Fibroblast of skin of right quadriceps (primary cell): ENCODE results near the gene CHRNB2.

ENCODE experiments used
- DNase-seq: peaks from one replicate; pipeline ENCODE4 v3.0.0-alpha.2; 2013

Gene CHRNB2

GRCh38 chr1:154553056-154554030, 14.2 kb upstream of the CHRNB2 start:
- DNase-seq, result no peak

GRCh38 chr1:154556422-154556821, 11.2 kb upstream of the CHRNB2 start:
- peak; percentile 13 for DNase-seq

GRCh38 chr1:154557248-154557938, 10.2 kb upstream of the CHRNB2 start:
- DNase-seq, result no peak

- DNase-seq, result no peak
Observed at GRCh38 chr1:154557939-154558719, 9.4 kb upstream of the CHRNB2 start, which contains the start of gene UBE2Q1. UBE2Q1 (minus strand) TSS chr1:154558662; CDS start chr1:154558553, 109 bp downstream.

GRCh38 chr1:154558720-154559465, 8.7 kb upstream of the CHRNB2 start:
- DNase-seq, result peak; percentile 99

- DNase-seq, result peak; percentile 85
Observed at GRCh38 chr1:154559466-154560044, 8.0 kb upstream of the CHRNB2 start.

GRCh38 chr1:154565876-154566275, 1.7 kb upstream of the CHRNB2 start:
- no peak for DNase-seq

- DNase-seq, result no peak
Observed at GRCh38 chr1:154568157-154568815, 708 bp downstream of the CHRNB2 start.

GRCh38 chr1:154571244-154571963, 3.8 kb downstream of the CHRNB2 start:
- no peak for DNase-seq

GRCh38 chr1:154571964-154572288, 4.3 kb downstream of the CHRNB2 start:
- DNase-seq, result no peak

- no peak for DNase-seq
Observed at GRCh38 chr1:154572468-154573167, 5.0 kb downstream of the CHRNB2 start.

GRCh38 chr1:154573168-154573510, 5.6 kb downstream of the CHRNB2 start:
- DNase-seq, result no peak

- DNase-seq, result peak; percentile 38
Observed at GRCh38 chr1:154574716-154575115, 7.1 kb downstream of the CHRNB2 start.

GRCh38 chr1:154575147-154575927, 7.8 kb downstream of the CHRNB2 start:
- no peak for DNase-seq

GRCh38 chr1:154575951-154576566, 8.5 kb downstream of the CHRNB2 start:
- no peak for DNase-seq

- DNase-seq, result no peak
Observed at GRCh38 chr1:154577346-154578057, 9.9 kb downstream of the CHRNB2 start.

GRCh38 chr1:154578058-154578418, 10.5 kb downstream of the CHRNB2 start:
- no peak for DNase-seq

- no peak for DNase-seq
Observed at GRCh38 chr1:154579374-154579773, 11.8 kb downstream of the CHRNB2 start.
